WERI-Rb-1 (cell line): ENCODE results near the gene PRICKLE1.
A peak's percentile ranks its signal among the peaks of the same experiment; 100 is the strongest.

Experiments
- DNase-seq: peaks from one replicate; pipeline ENCODE4 v3.0.0-alpha.2; 2020
- H3K27ac ChIP-seq: fragments of 250-450 bp; sonication (Bioruptor Pico); 2 replicates; pipeline ENCODE4 v1.5.1; 2020; ENCODE audit warnings: mild to moderate bottlenecking, moderate library complexity
- H3K27me3 ChIP-seq: fragments of 250-450 bp; sonication (Bioruptor Pico); 2 replicates; pipeline ENCODE4 v1.5.1; 2021; ENCODE audit warnings: mild to moderate bottlenecking, low read depth, moderate library complexity; ENCODE audit not compliant: insufficient read depth, severe bottlenecking
- H3K36me3 ChIP-seq: fragments of 250-450 bp; sonication (Bioruptor Pico); 2 replicates; pipeline ENCODE4 v1.5.1; 2020; ENCODE audit warnings: mild to moderate bottlenecking, moderate library complexity
- H3K4me3 ChIP-seq: 2 replicates; pipeline ENCODE4 v1.5.1; 2011; ENCODE audit warnings: low read depth, mild to moderate bottlenecking, control low read depth, low read length
- H3K9me3 ChIP-seq: fragments of 250-450 bp; sonication (Bioruptor Pico); 2 replicates; pipeline ENCODE4 v1.5.1; 2021; ENCODE audit warnings: mild to moderate bottlenecking, moderate library complexity; ENCODE audit not compliant: severe bottlenecking
- CTCF ChIP-seq: IDR thresholded peaks from 2 replicates; pipeline ENCODE4 v1.5.1; 2011; ENCODE audit warnings: low read depth, mild to moderate bottlenecking, control low read depth, inconsistent platforms, low read length

PRICKLE1 gene

GRCh38 chr12:42606471-42606870 lies 16.9 kb upstream of the PRICKLE1 start:
- no peak overlapping the region for H3K27ac ChIP-seq
- no peaks in the 10 kb centered on the region for H3K9me3 ChIP-seq
- DNase-seq = no peak
- no peaks in the 10 kb centered on the region for H3K27me3 ChIP-seq
- no peak for TF ChIP-seq CTCF
- H3K36me3 ChIP-seq = no peaks in the 10 kb centered on the region
- no peak overlapping the region for H3K4me3 ChIP-seq

- Histone ChIP-seq H3K4me3 (no peak overlapping the region), H3K27ac (no peak overlapping the region), H3K36me3 (no peaks in the 10 kb centered on the region), H3K9me3 (no peaks in the 10 kb centered on the region), H3K27me3 (no peaks in the 10 kb centered on the region)
- DNase-seq = no peak
- no peak for TF ChIP-seq CTCF
These were observed 16.1 kb upstream of the PRICKLE1 start for GRCh38 chr12:42605685-42606084.

- no peaks in the 10 kb centered on the region for H3K9me3 ChIP-seq
- no peaks in the 10 kb centered on the region for H3K36me3 ChIP-seq
- no peaks in the 10 kb centered on the region for H3K27me3 ChIP-seq
- no peak for TF ChIP-seq CTCF
- no peak for DNase-seq
- no peak overlapping the region for H3K4me3 ChIP-seq
- H3K27ac ChIP-seq = no peak overlapping the region
These were observed 13.9 kb upstream of the PRICKLE1 start for GRCh38 chr12:42603246-42603990.

- H3K27me3 ChIP-seq = peaks cover 7% of the 10 kb centered on the region
- no peak overlapping the region for H3K4me3 ChIP-seq
- no peaks in the 10 kb centered on the region for H3K9me3 ChIP-seq
- H3K36me3 ChIP-seq = no peaks in the 10 kb centered on the region
- peak; percentile 34 for DNase-seq
- TF ChIP-seq CTCF = no peak
- H3K27ac ChIP-seq = no peak overlapping the region
These were observed 4.3 kb upstream of the PRICKLE1 start for GRCh38 chr12:42593874-42594273.

- Histone ChIP-seq H3K4me3 (peak overlapping the region; percentile 65), H3K36me3 (no peaks in the 10 kb centered on the region), H3K9me3 (no peaks in the 10 kb centered on the region), H3K27me3 (peaks cover 14% of the 10 kb centered on the region), H3K27ac (no peak overlapping the region)
- 0 out of 2 replicates have a peak, but pooled peaks have one; percentile 12 for TF ChIP-seq CTCF
- DNase-seq = peak; percentile 50
These were observed 886 bp upstream of the PRICKLE1 start for GRCh38 chr12:42590330-42590934.
